Body of pancreas (tissue), 4 donors: ENCODE data around the gene SHH.

ENCODE experiments used
- CTCF ChIP-seq, 7 experiments: fragments of 450-650 bp in 4 of 7; fragments of 200-600 bp in 3 of 7; sonication (generic) in 3 of 7; IDR thresholded peaks; one replicate each; pipeline ENCODE4 v1.5.1; 2016 to 2019; ENCODE audit warnings: antibody characterized with exemption in 7 of 7
- POLR2A ChIP-seq, 3 donors: fragments of 450-650 bp; IDR thresholded peaks; one replicate each; pipeline ENCODE4 v1.6.1; 2016; ENCODE audit warnings: antibody characterized with exemption in 3 of 3, mild to moderate bottlenecking in 2 of 3

DNA sequence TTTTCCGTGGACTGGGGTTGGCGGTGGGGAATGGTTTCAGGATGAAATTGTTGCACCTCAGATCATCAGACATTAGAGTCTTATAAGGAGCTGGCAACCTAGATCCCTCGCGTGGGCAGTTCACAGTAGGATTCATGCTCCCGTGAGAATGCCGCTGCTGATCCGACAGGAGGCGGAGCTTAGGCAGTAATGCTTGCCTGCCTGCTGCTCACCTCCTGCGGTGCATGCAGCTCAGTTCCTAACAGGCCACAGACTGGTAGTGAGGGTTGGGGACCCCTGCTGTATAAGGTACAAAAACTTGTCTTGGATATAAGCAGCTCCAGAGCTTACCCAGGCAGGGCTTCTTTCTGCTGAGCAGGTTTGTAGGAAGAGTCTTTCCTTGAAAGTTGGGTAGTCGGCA lies 53.9 kb downstream of the SHH start:
- TF ChIP-seq CTCF (IDR thresholded peaks at IDR 0.05) (no peak), POLR2A (IDR thresholded peaks at IDR 0.05) (no peak)
